GM19240 (cell line): ENCODE results near the gene IL9.
"Not testable (repeated sequence)": the region's sequence is repeated elsewhere in the genome, so short reads cannot be mapped to it uniquely, and the experiment has no call there.

Source experiments
- DNase-seq: peaks from one replicate; pipeline ENCODE4 v3.0.0; 2011; ENCODE audit warnings: low spot score; ENCODE audit not compliant: insufficient read length

IL9 gene

GRCh38 chr5:135869276-135869675, 26.4 kb downstream of the IL9 start:
- DNase-seq: no peak

GRCh38 chr5:135868681-135869080, 27.0 kb downstream of the IL9 start:
- DNase-seq: no peak

- DNase-seq: no peak
Measured at GRCh38 chr5:135867599-135867998, 28.0 kb downstream of the IL9 start.

- DNase-seq: no peak
Measured at GRCh38 chr5:135866016-135866415, 29.6 kb downstream of the IL9 start.

- DNase-seq: no peak
Measured at GRCh38 chr5:135864503-135865435, 30.9 kb downstream of the IL9 start.

GRCh38 chr5:135862744-135863143, 32.9 kb downstream of the IL9 start:
- no peak for DNase-seq

GRCh38 chr5:135862086-135862485, 33.6 kb downstream of the IL9 start:
- no peak for DNase-seq

- DNase-seq: no peak
Measured at GRCh38 chr5:135861641-135862040, 34.0 kb downstream of the IL9 start.

- no peak for DNase-seq
Measured at GRCh38 chr5:135859641-135860040, 36.0 kb downstream of the IL9 start.

GRCh38 chr5:135859186-135859585, 36.5 kb downstream of the IL9 start:
- not testable (repeated sequence) for DNase-seq

GRCh38 chr5:135857630-135858311, 37.9 kb downstream of the IL9 start:
- DNase-seq: no peak

- no peak for DNase-seq
Measured at GRCh38 chr5:135851915-135852845, 43.5 kb downstream of the IL9 start.

GRCh38 chr5:135851186-135851914, 44.3 kb downstream of the IL9 start:
- no peak for DNase-seq

GRCh38 chr5:135850671-135851070, 45.0 kb downstream of the IL9 start:
- DNase-seq: no peak

GRCh38 chr5:135850231-135850630, 45.4 kb downstream of the IL9 start:
- DNase-seq: no peak

GRCh38 chr5:135847976-135848375, 47.7 kb downstream of the IL9 start:
- DNase-seq: no peak

GRCh38 chr5:135846311-135846710, 49.3 kb downstream of the IL9 start:
- no peak for DNase-seq

- no peak for DNase-seq
Measured at GRCh38 chr5:135843571-135844337, 51.9 kb downstream of the IL9 start.

- no peak for DNase-seq
Measured at GRCh38 chr5:135842737-135843136, 52.9 kb downstream of the IL9 start.
